ENCODE results near the gene DHCR7.

The DHCR7 gene

DNA sequence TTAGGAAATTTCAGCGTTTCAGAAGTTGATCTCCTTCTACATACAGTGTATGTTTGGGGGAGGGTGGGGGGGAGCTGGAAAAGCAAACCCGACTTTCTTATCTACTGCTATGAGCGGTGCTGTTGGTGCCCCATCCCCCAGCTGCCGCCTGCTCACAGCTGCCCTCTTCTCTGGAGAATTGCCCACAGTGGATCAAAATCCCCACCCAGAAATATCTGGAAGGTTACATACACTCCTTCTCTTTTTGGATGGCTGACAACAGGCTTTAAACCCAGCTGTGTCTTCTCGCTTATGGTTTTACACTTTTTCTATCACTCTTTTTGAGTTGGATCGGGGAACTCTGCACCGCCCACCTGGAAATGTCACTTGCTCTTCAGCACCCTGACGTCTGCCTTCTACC is 56.4 kb downstream of the DHCR7 start:
- TF ChIP-seq, protein P1, sequence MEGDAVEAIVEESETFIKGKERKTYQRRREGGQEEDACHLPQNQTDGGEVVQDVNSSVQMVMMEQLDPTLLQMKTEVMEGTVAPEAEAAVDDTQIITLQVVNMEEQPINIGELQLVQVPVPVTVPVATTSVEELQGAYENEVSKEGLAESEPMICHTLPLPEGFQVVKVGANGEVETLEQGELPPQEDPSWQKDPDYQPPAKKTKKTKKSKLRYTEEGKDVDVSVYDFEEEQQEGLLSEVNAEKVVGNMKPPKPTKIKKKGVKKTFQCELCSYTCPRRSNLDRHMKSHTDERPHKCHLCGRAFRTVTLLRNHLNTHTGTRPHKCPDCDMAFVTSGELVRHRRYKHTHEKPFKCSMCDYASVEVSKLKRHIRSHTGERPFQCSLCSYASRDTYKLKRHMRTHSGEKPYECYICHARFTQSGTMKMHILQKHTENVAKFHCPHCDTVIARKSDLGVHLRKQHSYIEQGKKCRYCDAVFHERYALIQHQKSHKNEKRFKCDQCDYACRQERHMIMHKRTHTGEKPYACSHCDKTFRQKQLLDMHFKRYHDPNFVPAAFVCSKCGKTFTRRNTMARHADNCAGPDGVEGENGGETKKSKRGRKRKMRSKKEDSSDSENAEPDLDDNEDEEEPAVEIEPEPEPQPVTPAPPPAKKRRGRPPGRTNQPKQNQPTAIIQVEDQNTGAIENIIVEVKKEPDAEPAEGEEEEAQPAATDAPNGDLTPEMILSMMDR (conservative IDR thresholded peaks at IDR 0.05; ENCODE audit: low read depth, low read length) = no peak

DNA sequence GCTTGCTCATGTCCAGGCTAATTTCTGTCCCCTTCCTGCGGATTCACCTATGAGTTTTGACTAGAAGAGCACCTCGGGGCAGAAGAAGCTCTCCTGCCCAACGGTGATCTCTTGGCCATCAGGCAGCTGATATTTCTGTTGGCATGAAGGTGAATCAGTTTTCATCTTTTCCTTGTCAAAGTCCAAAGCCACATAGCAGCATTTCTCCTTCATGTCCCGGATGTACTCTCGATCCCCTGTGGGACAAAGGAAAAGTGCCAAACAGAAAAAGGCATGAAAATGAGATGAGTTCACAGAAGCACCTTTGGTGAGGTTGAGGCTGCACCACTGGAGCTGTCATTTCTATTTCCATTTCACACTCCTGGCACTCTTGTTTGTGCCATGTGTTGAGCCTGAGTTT is 56.8 kb downstream of the DHCR7 start:
- H3K4me3 ChIP-seq (ENCODE audit: low read length) = no peak overlapping the region
- no peak for DNase-seq (ENCODE audit: low read depth)
- TF ChIP-seq, protein P1 (conservative IDR thresholded peaks at IDR 0.05; ENCODE audit: low read depth, low read length) = no peak

More for the DNA sequence above, 56.4 kb downstream of the DHCR7 start:
- DNase-seq (ENCODE audit: low read depth) = no peak
- H3K4me3 ChIP-seq (ENCODE audit: low read length) = no peak overlapping the region

DNA sequence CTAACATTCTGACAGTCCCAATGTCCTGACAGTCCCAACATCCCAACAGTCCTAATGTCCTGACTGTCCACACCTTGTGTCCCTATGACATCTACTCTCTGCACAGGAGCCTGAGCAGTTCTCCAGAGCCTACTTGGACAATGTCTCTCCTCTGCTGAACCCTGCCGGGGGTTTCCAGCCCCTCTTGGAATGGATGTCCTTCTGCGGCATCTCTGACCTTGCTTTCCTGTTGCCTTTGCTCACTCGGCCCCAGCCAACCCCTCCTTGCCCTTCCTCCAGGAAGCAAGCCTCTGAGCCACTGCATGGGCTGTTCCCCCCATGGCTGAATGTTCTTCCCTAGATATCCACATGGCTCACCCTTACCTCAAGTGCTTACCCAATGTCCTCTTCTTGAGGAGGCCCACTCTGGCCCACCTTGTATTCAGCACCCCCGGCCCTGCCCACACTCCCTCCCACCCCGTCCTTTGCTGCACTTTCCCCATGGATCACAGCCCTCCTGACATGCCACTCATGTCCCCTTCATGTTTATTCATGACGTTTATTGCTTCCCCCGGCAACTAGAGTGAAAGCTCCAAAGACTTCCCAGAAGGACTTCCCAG is 59.5 kb downstream of the DHCR7 start:
- no peak overlapping the region for H3K4me3 ChIP-seq (ENCODE audit: low read length)
- TF ChIP-seq, protein P1 (conservative IDR thresholded peaks at IDR 0.05; ENCODE audit: low read depth, low read length) = no peak
- no peak for DNase-seq (ENCODE audit: low read depth)

DNA sequence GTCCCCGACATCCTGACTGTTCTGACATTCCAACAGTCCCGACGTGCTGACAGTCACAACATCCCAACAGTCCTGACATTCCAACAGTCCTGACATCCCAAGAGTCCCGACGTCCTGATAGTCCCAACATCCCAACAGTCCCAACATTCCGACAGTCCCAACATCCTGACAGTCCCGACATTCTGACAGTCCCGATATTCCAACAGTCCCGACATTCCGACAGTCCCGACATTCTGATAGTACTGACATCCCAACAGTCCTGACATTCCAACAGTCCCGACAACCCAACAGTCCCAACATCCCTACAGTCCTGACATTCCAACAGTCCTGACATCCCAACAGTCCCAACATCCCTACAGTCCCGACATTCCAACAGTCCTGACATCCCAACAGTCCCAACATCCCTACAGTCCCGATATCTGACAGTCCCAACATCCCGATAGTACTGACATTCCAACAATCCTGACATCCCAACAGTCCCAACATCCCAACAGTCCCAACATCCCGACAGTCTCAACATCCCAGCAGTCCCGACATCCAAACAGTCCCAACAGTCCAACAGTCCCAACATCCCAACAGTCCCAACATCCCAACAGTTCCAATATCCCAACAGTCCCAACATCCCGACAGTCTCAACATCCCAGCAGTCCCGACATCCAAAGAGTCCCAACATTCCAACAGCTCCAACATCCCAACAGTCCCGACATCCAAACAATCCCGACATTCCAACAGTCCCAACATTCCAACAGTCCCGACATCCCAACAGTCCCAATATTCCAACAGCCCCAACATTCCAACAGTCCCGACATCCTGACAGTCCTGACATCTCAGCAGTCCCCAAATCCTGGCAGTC is 60.2 kb downstream of the DHCR7 start:
- TF ChIP-seq, protein P1 (conservative IDR thresholded peaks at IDR 0.05; ENCODE audit: low read depth, low read length) = no peak
- H3K4me3 ChIP-seq (ENCODE audit: low read length) = no peak overlapping the region
- no peak for DNase-seq (ENCODE audit: low read depth)

DNA sequence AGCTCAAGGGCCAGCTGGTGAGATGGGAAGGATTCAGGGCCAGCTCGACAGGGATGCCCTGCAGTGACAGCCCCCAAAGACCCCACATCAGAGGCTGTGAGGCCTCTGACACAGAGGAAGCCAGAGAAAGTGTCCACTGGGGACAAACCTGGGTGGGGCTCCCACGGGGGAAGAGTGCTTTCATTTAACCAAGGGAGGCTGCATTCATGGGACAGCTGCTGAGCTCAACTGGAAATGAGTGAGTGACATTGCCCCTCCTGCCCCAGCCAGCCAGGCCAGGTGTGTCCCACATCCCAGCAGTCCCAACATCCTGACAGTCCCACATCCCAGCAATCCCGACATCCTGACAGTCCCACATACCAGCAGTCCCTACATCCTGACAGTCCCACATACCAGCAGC is 61.0 kb downstream of the DHCR7 start:
- H3K4me3 ChIP-seq (ENCODE audit: low read length) = no peak overlapping the region
- no peak for DNase-seq (ENCODE audit: low read depth)
- TF ChIP-seq, protein P1 (conservative IDR thresholded peaks at IDR 0.05; ENCODE audit: low read depth, low read length) = no peak

DNA sequence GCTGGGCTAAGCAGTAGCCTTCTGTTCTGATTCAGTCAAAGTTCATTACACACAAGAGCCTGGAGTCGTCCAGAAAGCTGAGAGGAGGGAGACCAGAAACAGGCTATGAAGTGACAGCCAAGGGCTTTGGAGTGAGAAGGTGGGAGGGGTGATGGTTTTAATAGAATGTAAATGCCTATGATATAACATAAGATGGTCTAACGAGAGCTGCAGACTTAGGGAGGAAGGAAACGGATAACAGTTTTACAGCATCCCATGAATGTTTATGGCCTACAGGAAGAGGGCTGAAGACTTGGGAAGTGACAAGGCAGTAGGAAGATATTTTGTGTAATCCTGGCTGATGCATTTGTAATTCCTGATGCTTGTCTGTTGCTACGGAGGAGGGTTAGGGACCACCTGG is 62.0 kb downstream of the DHCR7 start:
- TF ChIP-seq, protein P1 (conservative IDR thresholded peaks at IDR 0.05; ENCODE audit: low read depth, low read length) = no peak
- no peak for DNase-seq (ENCODE audit: low read depth)
- no peak overlapping the region for H3K4me3 ChIP-seq (ENCODE audit: low read length)

DNA sequence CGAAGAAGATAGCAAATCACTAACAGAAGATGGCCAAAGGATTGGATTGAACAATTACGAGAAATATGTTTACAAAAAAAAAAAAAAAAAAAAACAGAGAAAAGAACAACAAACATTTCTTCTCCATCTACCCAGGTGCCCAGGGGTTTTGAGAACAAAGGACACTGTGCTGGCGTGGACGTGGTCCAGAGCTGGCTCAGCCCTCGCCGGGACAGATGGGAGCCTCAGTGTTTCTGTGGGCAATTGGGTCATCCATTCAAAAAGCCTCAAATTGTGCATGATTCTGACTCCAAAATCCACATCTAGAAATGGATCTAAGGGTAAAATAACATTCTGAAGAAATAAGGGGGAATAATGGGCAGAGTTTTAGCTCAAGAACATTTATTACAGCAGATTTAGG is 63.1 kb downstream of the DHCR7 start:
- DNase-seq (ENCODE audit: low read depth) = no peak
- TF ChIP-seq, protein P1 (conservative IDR thresholded peaks at IDR 0.05; ENCODE audit: low read depth, low read length) = no peak
- H3K4me3 ChIP-seq (ENCODE audit: low read length) = no peak overlapping the region

All from retinal pigment epithelial cell (primary cell).